ENCODE data around the gene LRBA. TPM values are rescaled to one million over a fixed set of nuclear protein-coding genes. Genes with fewer than 3 reads are reported as not detected.

Gene LRBA
- total and polyA plus RNA-seq, 2 donors (not counting 3 experiments of a cell fraction or from before 2014, with no cell fraction given) = 18.0 to 35.1 TPM

- POLR2A ChIA-PET = no interaction called here
- H3K36me3 ChIP-seq (ENCODE audit: control insufficient read depth in 2 of 2, extremely low read depth in 1 of 2, insufficient read depth in 2 of 2, low read length in 2 of 2) = no peaks in the 10 kb centered on the region
- H3K9me3 ChIP-seq (replicated peaks; ENCODE audit: control insufficient read depth, insufficient read depth, low read length) = no peaks in the 10 kb centered on the region
- no peak overlapping the region for H3K9ac ChIP-seq (replicated peaks; ENCODE audit: extremely low read depth, insufficient read depth, low read length)
- H3K9me1 ChIP-seq (replicated peaks; ENCODE audit: control insufficient read depth, extremely low read depth, insufficient read depth, low read length) = no peaks in the 10 kb centered on the region
- H3K4me2 ChIP-seq (ENCODE audit: insufficient read depth, low read length) = no peak overlapping the region
- no peak overlapping the region for H2AFZ ChIP-seq (ENCODE audit: low read depth, low read length)
- dilution Hi-C loops (cut with MboI; ENCODE audit: extremely low pct_ligation_motif_present, low sequenced_read_pairs) (no loop called here), intact Hi-C loops (cut with micrococcal nuclease) (no loop called here)
- no peak overlapping the region for H3K27ac ChIP-seq (ENCODE audit: insufficient read depth, low read depth, low read length)
- no peaks in the 10 kb centered on the region for H3K4me1 ChIP-seq (ENCODE audit: control insufficient read depth, extremely low read depth, insufficient read depth, low read length)
- no peak for DNase-seq (ENCODE audit: low read depth, low spot score)
- BruUV-seq (replicated peaks) = no TSS peak
- H3K79me2 ChIP-seq (ENCODE audit: control insufficient read depth, insufficient read depth, low read length) = no peaks in the 10 kb centered on the region
- H4K20me1 ChIP-seq (replicated peaks; ENCODE audit: control insufficient read depth, extremely low read depth, insufficient read depth, low read length) = no peaks in the 10 kb centered on the region
- CTCF ChIA-PET = no interaction called here
- no peak for FAIRE-seq
- no peak overlapping the region for H3K4me3 ChIP-seq (replicated peaks in 1 of 3; ENCODE audit: insufficient read depth in 1 of 3, low read depth in 1 of 3, low read length in 3 of 3)
- TF ChIP-seq JUN (IDR thresholded peaks at IDR 0.05; ENCODE audit: borderline replicate concordance, insufficient read depth, insufficient read length, low read depth) (no peak), FOS (IDR thresholded peaks at IDR 0.05; ENCODE audit: borderline replicate concordance, insufficient read depth, low read length) (no peak), EZH2 (IDR thresholded peaks at IDR 0.05; ENCODE audit: borderline replicate concordance, low read depth, low read length, severe bottlenecking) (no peak), MYC (IDR thresholded peaks at IDR 0.05; ENCODE audit: low read depth, low read length) (no peak), MAX (IDR thresholded peaks at IDR 0.05; ENCODE audit: insufficient read depth, insufficient read length) (no peak), POLR2A (IDR thresholded peaks at IDR 0.05; ENCODE audit: low read depth, low read length) (no peak), POLR2AphosphoS5 (IDR thresholded peaks at IDR 0.05; ENCODE audit: insufficient read depth, low read depth, low read length) (no peak), CTCF (IDR thresholded peaks at IDR 0.05; ENCODE audit: extremely low read depth in 1 of 2, insufficient read depth in 1 of 2, low read depth in 1 of 2, low read length in 2 of 2) (no peak), GATA2 (IDR thresholded peaks at IDR 0.05; ENCODE audit: insufficient read depth, insufficient read length, low read depth, low read length) (no peak)
- H3K27me3 ChIP-seq (ENCODE audit: control insufficient read depth in 2 of 2, insufficient read depth in 2 of 2, low read length in 2 of 2) = no peaks in the 10 kb centered on the region
Observed at GRCh38 chr4:150624055-150624454, 391.0 kb downstream of the LRBA start.
